H1 (cell line): ENCODE data around the gene MIPOL1. TPM values are rescaled to one million over a fixed set of nuclear protein-coding genes. Genes with fewer than 3 reads are reported as not detected.
A peak's percentile ranks its signal among the peaks of the same experiment; 100 is the strongest.

Experiments
- RNF2 ChIP-seq: fragments of 200-900, 300-1000 bp; sonication (generic); IDR thresholded peaks from 2 replicates; pipeline ENCODE4 v1.7.1; 2016; ENCODE audit warnings: borderline replicate concordance, low read depth, mild to moderate bottlenecking, antibody characterized with exemption, low read length; ENCODE audit not compliant: poor library complexity, severe bottlenecking; ENCODE audit errors: missing control alignments
- polyA plus RNA-seq, 7 experiments: library from polyadenylated mRNA; depleted of rRNA in 3 of 7; stranded (reverse) in 5 of 7; unstranded in 2 of 7; fragments of >200 nt in 5 of 7; fragments of 200-250 nt in 2 of 7; gene quantifications; 1 replicate in 5 of 7; 2 replicates in 1 of 7; 4 replicates in 1 of 7; pipeline versions ENCODE4 v1.2.1 to v1.2.3, GENCODE V29; 2011 to 2013; ENCODE audit warnings: missing spikeins in 2 of 7, mixed read lengths in 2 of 7
- total RNA-seq: library from RNA; stranded (reverse); fragmentation: NEBNext Ultra II Directional; extraction: Animal tissue kit (Norgen Biotek cat#: 25700); gene quantifications from 2 replicates; pipeline ENCODE4 v1.2.1, GENCODE V29; 2021
- TF ChIP-seq, protein P1 (sequence below): fragments of 300-600 bp; sonication (generic); IDR thresholded peaks from 2 replicates; pipeline ENCODE4 v1.7.1; 2012; ENCODE audit warnings: low read length, moderate library complexity, mild to moderate bottlenecking, inconsistent platforms; ENCODE audit not compliant: insufficient replicate concordance

Gene MIPOL1
- total and polyA plus RNA-seq, 2 of the 8 experiments (the other 6 are each of a cell fraction or from before 2014, with no cell fraction given) = 2.8 to 23.9 TPM

DNA sequence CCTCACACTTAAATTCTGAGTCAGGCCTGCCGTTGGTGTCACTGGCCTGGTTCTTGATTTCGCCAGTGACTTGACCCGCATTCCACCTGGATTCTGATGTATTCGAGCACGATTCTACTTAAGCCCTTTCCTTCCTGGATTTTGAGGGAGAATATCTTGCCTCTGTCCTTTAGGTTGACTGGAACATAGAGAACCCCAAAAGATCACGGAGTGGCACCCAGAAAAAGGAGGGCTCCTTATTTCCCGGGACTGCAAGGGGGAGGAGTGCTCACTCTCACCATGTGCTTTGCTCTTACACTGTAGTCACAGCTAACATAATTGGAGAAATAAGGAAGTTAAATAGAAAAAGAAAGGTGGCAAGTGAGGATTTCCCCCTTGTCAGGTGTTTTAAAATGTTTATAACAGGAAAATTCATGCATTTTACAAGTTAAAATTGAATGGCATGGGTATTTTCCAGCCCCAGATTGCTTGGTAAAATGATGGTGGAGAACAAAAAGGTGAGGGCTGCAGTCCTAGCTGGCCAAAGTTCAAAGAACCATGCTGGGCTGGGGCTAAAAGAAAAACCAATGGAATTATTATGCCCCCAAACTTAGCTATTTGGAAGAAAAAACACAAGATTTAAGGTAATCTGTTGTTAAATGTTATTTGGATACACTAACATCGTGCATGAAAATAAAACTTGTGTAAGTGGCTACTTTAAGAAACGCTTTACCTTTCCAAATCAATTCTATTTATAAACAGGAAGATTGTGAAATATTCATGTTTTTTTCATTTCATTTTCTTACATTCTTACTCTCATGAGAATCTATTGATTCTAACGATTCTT lies 388.4 kb downstream of the MIPOL1 start (continued):
- TF ChIP-seq, protein P1, sequence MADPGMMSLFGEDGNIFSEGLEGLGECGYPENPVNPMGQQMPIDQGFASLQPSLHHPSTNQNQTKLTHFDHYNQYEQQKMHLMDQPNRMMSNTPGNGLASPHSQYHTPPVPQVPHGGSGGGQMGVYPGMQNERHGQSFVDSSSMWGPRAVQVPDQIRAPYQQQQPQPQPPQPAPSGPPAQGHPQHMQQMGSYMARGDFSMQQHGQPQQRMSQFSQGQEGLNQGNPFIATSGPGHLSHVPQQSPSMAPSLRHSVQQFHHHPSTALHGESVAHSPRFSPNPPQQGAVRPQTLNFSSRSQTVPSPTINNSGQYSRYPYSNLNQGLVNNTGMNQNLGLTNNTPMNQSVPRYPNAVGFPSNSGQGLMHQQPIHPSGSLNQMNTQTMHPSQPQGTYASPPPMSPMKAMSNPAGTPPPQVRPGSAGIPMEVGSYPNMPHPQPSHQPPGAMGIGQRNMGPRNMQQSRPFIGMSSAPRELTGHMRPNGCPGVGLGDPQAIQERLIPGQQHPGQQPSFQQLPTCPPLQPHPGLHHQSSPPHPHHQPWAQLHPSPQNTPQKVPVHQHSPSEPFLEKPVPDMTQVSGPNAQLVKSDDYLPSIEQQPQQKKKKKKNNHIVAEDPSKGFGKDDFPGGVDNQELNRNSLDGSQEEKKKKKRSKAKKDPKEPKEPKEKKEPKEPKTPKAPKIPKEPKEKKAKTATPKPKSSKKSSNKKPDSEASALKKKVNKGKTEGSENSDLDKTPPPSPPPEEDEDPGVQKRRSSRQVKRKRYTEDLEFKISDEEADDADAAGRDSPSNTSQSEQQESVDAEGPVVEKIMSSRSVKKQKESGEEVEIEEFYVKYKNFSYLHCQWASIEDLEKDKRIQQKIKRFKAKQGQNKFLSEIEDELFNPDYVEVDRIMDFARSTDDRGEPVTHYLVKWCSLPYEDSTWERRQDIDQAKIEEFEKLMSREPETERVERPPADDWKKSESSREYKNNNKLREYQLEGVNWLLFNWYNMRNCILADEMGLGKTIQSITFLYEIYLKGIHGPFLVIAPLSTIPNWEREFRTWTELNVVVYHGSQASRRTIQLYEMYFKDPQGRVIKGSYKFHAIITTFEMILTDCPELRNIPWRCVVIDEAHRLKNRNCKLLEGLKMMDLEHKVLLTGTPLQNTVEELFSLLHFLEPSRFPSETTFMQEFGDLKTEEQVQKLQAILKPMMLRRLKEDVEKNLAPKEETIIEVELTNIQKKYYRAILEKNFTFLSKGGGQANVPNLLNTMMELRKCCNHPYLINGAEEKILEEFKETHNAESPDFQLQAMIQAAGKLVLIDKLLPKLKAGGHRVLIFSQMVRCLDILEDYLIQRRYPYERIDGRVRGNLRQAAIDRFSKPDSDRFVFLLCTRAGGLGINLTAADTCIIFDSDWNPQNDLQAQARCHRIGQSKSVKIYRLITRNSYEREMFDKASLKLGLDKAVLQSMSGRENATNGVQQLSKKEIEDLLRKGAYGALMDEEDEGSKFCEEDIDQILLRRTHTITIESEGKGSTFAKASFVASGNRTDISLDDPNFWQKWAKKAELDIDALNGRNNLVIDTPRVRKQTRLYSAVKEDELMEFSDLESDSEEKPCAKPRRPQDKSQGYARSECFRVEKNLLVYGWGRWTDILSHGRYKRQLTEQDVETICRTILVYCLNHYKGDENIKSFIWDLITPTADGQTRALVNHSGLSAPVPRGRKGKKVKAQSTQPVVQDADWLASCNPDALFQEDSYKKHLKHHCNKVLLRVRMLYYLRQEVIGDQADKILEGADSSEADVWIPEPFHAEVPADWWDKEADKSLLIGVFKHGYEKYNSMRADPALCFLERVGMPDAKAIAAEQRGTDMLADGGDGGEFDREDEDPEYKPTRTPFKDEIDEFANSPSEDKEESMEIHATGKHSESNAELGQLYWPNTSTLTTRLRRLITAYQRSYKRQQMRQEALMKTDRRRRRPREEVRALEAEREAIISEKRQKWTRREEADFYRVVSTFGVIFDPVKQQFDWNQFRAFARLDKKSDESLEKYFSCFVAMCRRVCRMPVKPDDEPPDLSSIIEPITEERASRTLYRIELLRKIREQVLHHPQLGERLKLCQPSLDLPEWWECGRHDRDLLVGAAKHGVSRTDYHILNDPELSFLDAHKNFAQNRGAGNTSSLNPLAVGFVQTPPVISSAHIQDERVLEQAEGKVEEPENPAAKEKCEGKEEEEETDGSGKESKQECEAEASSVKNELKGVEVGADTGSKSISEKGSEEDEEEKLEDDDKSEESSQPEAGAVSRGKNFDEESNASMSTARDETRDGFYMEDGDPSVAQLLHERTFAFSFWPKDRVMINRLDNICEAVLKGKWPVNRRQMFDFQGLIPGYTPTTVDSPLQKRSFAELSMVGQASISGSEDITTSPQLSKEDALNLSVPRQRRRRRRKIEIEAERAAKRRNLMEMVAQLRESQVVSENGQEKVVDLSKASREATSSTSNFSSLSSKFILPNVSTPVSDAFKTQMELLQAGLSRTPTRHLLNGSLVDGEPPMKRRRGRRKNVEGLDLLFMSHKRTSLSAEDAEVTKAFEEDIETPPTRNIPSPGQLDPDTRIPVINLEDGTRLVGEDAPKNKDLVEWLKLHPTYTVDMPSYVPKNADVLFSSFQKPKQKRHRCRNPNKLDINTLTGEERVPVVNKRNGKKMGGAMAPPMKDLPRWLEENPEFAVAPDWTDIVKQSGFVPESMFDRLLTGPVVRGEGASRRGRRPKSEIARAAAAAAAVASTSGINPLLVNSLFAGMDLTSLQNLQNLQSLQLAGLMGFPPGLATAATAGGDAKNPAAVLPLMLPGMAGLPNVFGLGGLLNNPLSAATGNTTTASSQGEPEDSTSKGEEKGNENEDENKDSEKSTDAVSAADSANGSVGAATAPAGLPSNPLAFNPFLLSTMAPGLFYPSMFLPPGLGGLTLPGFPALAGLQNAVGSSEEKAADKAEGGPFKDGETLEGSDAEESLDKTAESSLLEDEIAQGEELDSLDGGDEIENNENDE = no peak
- TF ChIP-seq RNF2 = peak; percentile 35
